H1 (cell line): ENCODE results near the gene OR8B12. TPM values are rescaled to one million over a fixed set of nuclear protein-coding genes. Genes with fewer than 3 reads are reported as not detected.

Experiments
- ATF2 ChIP-seq: IDR thresholded peaks from 2 replicates; pipeline ENCODE4 v1.6.1; 2012; ENCODE audit warnings: low read length, inconsistent platforms
- CBX5 ChIP-seq: fragments of 300-800, 300-1000 bp; sonication (generic); IDR thresholded peaks from 2 replicates; pipeline ENCODE4 v1.7.1; 2016; ENCODE audit warnings: antibody characterized with exemption, low read length, low read depth
- JUN ChIP-seq: IDR thresholded peaks from 2 replicates; pipeline ENCODE4 v1.6.1; 2011; ENCODE audit warnings: low read depth, mild to moderate bottlenecking, improper control_type of control experiment, low read length
- MAFK ChIP-seq: IDR thresholded peaks from 2 replicates; pipeline ENCODE4 v1.6.1; 2012; ENCODE audit warnings: low read depth, mild to moderate bottlenecking, improper control_type of control experiment, low read length
- POLR2A ChIP-seq, 2 experiments: IDR thresholded peaks; 1 replicate in 1 of 2; 2 replicates in 1 of 2; pipeline ENCODE4 v1.6.1; 2011; ENCODE audit warnings: low read depth in 2 of 2, low read length in 2 of 2, mild to moderate bottlenecking in 2 of 2; ENCODE audit errors: control extremely low read depth in 1 of 2
- RBBP5 ChIP-seq: IDR thresholded peaks from 2 replicates; pipeline ENCODE4 v1.7.1; 2012; ENCODE audit warnings: low read depth, mild to moderate bottlenecking, inconsistent platforms, low read length, moderate library complexity, borderline replicate concordance
- SIN3A ChIP-seq, 2 experiments: IDR thresholded peaks in 1 of 2; conservative IDR thresholded peaks in 1 of 2; 2 replicates each; pipeline ENCODE4 v1.6.1; 2011 to 2012; ENCODE audit warnings: low read length in 2 of 2, improper control_type of control experiment in 1 of 2, low read depth in 1 of 2, mild to moderate bottlenecking in 1 of 2
- SP4 ChIP-seq: IDR thresholded peaks from 2 replicates; pipeline ENCODE4 v1.6.1; 2012; ENCODE audit warnings: low read length, inconsistent platforms
- TAF1 ChIP-seq: IDR thresholded peaks from 2 replicates; pipeline ENCODE4 v1.6.1; 2011; ENCODE audit warnings: mild to moderate bottlenecking, low read depth, low read length
- TAF7 ChIP-seq: optimal IDR thresholded peaks from 2 replicates; pipeline ENCODE3; 2011; ENCODE audit warnings: low read depth, mild to moderate bottlenecking, inconsistent platforms, low read length, moderate library complexity, borderline replicate concordance
- polyA plus RNA-seq, 7 experiments: library from polyadenylated mRNA; depleted of rRNA in 3 of 7; stranded (reverse) in 5 of 7; unstranded in 2 of 7; fragments of >200 nt in 5 of 7; fragments of 200-250 nt in 2 of 7; gene quantifications; 1 replicate in 5 of 7; 2 replicates in 1 of 7; 4 replicates in 1 of 7; pipeline versions ENCODE4 v1.2.1 to v1.2.3, GENCODE V29; 2011 to 2013; ENCODE audit warnings: missing spikeins in 2 of 7, mixed read lengths in 2 of 7
- total RNA-seq: library from RNA; stranded (reverse); fragmentation: NEBNext Ultra II Directional; extraction: Animal tissue kit (Norgen Biotek cat#: 25700); gene quantifications from 2 replicates; pipeline ENCODE4 v1.2.1, GENCODE V29; 2021
- TF ChIP-seq, protein P1 (sequence below): fragments of 300-600 bp; sonication (generic); IDR thresholded peaks from 2 replicates; pipeline ENCODE4 v1.7.1; 2012; ENCODE audit warnings: low read length, moderate library complexity, mild to moderate bottlenecking, inconsistent platforms; ENCODE audit not compliant: insufficient replicate concordance

The OR8B12 gene
- total and polyA plus RNA-seq, 2 of the 8 experiments (the other 6 are each of a cell fraction or from before 2014, with no cell fraction given), result not detected

- TF ChIP-seq, protein P1, sequence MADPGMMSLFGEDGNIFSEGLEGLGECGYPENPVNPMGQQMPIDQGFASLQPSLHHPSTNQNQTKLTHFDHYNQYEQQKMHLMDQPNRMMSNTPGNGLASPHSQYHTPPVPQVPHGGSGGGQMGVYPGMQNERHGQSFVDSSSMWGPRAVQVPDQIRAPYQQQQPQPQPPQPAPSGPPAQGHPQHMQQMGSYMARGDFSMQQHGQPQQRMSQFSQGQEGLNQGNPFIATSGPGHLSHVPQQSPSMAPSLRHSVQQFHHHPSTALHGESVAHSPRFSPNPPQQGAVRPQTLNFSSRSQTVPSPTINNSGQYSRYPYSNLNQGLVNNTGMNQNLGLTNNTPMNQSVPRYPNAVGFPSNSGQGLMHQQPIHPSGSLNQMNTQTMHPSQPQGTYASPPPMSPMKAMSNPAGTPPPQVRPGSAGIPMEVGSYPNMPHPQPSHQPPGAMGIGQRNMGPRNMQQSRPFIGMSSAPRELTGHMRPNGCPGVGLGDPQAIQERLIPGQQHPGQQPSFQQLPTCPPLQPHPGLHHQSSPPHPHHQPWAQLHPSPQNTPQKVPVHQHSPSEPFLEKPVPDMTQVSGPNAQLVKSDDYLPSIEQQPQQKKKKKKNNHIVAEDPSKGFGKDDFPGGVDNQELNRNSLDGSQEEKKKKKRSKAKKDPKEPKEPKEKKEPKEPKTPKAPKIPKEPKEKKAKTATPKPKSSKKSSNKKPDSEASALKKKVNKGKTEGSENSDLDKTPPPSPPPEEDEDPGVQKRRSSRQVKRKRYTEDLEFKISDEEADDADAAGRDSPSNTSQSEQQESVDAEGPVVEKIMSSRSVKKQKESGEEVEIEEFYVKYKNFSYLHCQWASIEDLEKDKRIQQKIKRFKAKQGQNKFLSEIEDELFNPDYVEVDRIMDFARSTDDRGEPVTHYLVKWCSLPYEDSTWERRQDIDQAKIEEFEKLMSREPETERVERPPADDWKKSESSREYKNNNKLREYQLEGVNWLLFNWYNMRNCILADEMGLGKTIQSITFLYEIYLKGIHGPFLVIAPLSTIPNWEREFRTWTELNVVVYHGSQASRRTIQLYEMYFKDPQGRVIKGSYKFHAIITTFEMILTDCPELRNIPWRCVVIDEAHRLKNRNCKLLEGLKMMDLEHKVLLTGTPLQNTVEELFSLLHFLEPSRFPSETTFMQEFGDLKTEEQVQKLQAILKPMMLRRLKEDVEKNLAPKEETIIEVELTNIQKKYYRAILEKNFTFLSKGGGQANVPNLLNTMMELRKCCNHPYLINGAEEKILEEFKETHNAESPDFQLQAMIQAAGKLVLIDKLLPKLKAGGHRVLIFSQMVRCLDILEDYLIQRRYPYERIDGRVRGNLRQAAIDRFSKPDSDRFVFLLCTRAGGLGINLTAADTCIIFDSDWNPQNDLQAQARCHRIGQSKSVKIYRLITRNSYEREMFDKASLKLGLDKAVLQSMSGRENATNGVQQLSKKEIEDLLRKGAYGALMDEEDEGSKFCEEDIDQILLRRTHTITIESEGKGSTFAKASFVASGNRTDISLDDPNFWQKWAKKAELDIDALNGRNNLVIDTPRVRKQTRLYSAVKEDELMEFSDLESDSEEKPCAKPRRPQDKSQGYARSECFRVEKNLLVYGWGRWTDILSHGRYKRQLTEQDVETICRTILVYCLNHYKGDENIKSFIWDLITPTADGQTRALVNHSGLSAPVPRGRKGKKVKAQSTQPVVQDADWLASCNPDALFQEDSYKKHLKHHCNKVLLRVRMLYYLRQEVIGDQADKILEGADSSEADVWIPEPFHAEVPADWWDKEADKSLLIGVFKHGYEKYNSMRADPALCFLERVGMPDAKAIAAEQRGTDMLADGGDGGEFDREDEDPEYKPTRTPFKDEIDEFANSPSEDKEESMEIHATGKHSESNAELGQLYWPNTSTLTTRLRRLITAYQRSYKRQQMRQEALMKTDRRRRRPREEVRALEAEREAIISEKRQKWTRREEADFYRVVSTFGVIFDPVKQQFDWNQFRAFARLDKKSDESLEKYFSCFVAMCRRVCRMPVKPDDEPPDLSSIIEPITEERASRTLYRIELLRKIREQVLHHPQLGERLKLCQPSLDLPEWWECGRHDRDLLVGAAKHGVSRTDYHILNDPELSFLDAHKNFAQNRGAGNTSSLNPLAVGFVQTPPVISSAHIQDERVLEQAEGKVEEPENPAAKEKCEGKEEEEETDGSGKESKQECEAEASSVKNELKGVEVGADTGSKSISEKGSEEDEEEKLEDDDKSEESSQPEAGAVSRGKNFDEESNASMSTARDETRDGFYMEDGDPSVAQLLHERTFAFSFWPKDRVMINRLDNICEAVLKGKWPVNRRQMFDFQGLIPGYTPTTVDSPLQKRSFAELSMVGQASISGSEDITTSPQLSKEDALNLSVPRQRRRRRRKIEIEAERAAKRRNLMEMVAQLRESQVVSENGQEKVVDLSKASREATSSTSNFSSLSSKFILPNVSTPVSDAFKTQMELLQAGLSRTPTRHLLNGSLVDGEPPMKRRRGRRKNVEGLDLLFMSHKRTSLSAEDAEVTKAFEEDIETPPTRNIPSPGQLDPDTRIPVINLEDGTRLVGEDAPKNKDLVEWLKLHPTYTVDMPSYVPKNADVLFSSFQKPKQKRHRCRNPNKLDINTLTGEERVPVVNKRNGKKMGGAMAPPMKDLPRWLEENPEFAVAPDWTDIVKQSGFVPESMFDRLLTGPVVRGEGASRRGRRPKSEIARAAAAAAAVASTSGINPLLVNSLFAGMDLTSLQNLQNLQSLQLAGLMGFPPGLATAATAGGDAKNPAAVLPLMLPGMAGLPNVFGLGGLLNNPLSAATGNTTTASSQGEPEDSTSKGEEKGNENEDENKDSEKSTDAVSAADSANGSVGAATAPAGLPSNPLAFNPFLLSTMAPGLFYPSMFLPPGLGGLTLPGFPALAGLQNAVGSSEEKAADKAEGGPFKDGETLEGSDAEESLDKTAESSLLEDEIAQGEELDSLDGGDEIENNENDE, result no peak
- TF ChIP-seq TAF1, result no peak
- TF ChIP-seq JUN, result no peak
- TF ChIP-seq TAF7, result no peak
- TF ChIP-seq ATF2, result no peak
- no peak for TF ChIP-seq SP4
- TF ChIP-seq POLR2A (IDR thresholded peaks at IDR 0.05; ENCODE audit: control extremely low read depth in 1 of 2, low read depth in 2 of 2, low read length in 2 of 2), result no peak
- TF ChIP-seq CBX5, result no peak
- no peak for TF ChIP-seq MAFK
- TF ChIP-seq SIN3A (conservative IDR thresholded peaks at IDR 0.05 in 1 of 2, IDR thresholded peaks at IDR 0.05 in 1 of 2; ENCODE audit: low read depth in 1 of 2, low read length in 2 of 2), result no peak
- TF ChIP-seq RBBP5, result no peak
These were observed 48.0 kb upstream of the OR8B12 start (continued) for GRCh38 chr11:124591430-124591829.
